K562 (cell line): ENCODE data around the gene HOXB4. TPM values are rescaled to one million over a fixed set of nuclear protein-coding genes. Genes with fewer than 3 reads are reported as not detected.

ENCODE experiments used
- ATAC-seq: fragments of 200-7000 bp; cut with Tn5 transposase; 3 replicates; pipeline ENCODE4 v1.9.1; 2020; ENCODE audit warnings: moderate library complexity
- BruUV-seq: library from RNA; stranded (reverse); fragments of 400-500 nt; replicated peaks from 2 replicates; lab custom pipeline; 2021; lab: Mats Ljungman, UMichigan
- CTCF ChIA-PET: fragments of 300-600 bp; formaldehyde crosslinking; extraction: SDS; loops from one replicate; lab custom pipeline; 2021; ENCODE audit warnings: low intra/inter-chr PET ratio; lab: Yijun Ruan, JAX
- POLR2A ChIA-PET: fragments of 300-600, 350-650 bp; sonication (Branson Sonifier 250); formaldehyde crosslinking; extraction: SDS; loops from one replicate; lab custom pipeline; 2021; ENCODE audit warnings: antibody characterized with exemption, inconsistent platforms; lab: Yijun Ruan, JAX
- DNase-seq, 4 experiments: peaks; one replicate each; pipeline versions ENCODE4 v3.0.0 to v3.0.0-alpha.2; 2011 to 2018; ENCODE audit warnings: low spot score in 3 of 4, mixed read lengths in 3 of 4; ENCODE audit errors: extremely low read depth in 1 of 4
- FAIRE-seq: peaks from 2 replicates; lab custom pipeline; 2011; peaks lifted over from hg19 to GRCh38; lab: Jason Lieb, UNC
- H2AFZ ChIP-seq: 2 replicates; pipeline ENCODE4 v1.6.0; 2011; ENCODE audit warnings: low read depth, low read length, control low read depth, inconsistent platforms
- H3K27ac ChIP-seq: fragments of 200-600 bp; 3 replicates; pipeline ENCODE4 v1.8.0; 2011; ENCODE audit warnings: low read depth, mild to moderate bottlenecking, control low read depth, inconsistent platforms, low read length, moderate library complexity, mixed read lengths; ENCODE audit errors: extremely low read depth
- H3K27me3 ChIP-seq, 2 experiments: fragments of 300-600 bp in 1 of 2; 2 replicates in 1 of 2; 3 replicates in 1 of 2; pipeline versions ENCODE4 v1.6.0 to v1.8.0; 2011; ENCODE audit warnings: inconsistent platforms in 2 of 2, low read length in 2 of 2, mild to moderate bottlenecking in 1 of 2, mixed read lengths in 1 of 2, moderate library complexity in 1 of 2; ENCODE audit not compliant: control insufficient read depth in 2 of 2, insufficient read depth in 2 of 2
- H3K36me3 ChIP-seq: fragments of 300-600 bp; 3 replicates; pipeline ENCODE4 v1.8.0; 2011; ENCODE audit warnings: mild to moderate bottlenecking, low read length, inconsistent platforms; ENCODE audit not compliant: control insufficient read depth, insufficient read depth
- H3K4me1 ChIP-seq, 2 experiments: fragments of 200-600 bp in 1 of 2; replicated peaks in 1 of 2; 2 replicates in 1 of 2; 3 replicates in 1 of 2; pipeline versions ENCODE4 v1.5.1 to v1.8.0; 2011; ENCODE audit warnings: inconsistent platforms in 2 of 2, low read length in 2 of 2, mild to moderate bottlenecking in 1 of 2, mixed read lengths in 1 of 2, moderate library complexity in 1 of 2; ENCODE audit not compliant: control insufficient read depth in 2 of 2, insufficient read depth in 2 of 2
- H3K4me2 ChIP-seq: 2 replicates; pipeline ENCODE4 v1.6.1; 2011; ENCODE audit warnings: low read length, control low read depth, inconsistent platforms, mixed read lengths; ENCODE audit not compliant: insufficient read depth
- H3K4me3 ChIP-seq: fragments of 200-600 bp; sonication (generic), shearing (Covaris generic); 2 replicates; pipeline ENCODE4 v1.5.1; 2016; ENCODE audit warnings: control low read depth, inconsistent platforms
- H3K79me2 ChIP-seq: fragments of 200-600 bp; 3 replicates; pipeline ENCODE4 v1.8.0; 2011; ENCODE audit warnings: low read length, inconsistent platforms; ENCODE audit not compliant: control insufficient read depth, insufficient read depth
- H3K9ac ChIP-seq, 2 experiments: 2 replicates each; pipeline versions ENCODE4 v1.6.0 to v1.6.1; 2011; ENCODE audit warnings: low read depth in 2 of 2, low read length in 2 of 2, control low read depth in 1 of 2, inconsistent platforms in 1 of 2, mild to moderate bottlenecking in 1 of 2, mixed read lengths in 1 of 2; ENCODE audit not compliant: insufficient read depth in 1 of 2
- H3K9me1 ChIP-seq: one replicate; pipeline ENCODE4 v1.6.0; 2011; ENCODE audit warnings: inconsistent platforms, mild to moderate bottlenecking, low read length, moderate library complexity; ENCODE audit not compliant: control insufficient read depth, insufficient read depth
- H3K9me3 ChIP-seq: replicated peaks from 2 replicates; pipeline ENCODE4 v1.5.1; 2011; ENCODE audit warnings: low read depth, low read length, inconsistent platforms; ENCODE audit not compliant: control insufficient read depth, insufficient read depth
- H4K20me1 ChIP-seq: replicated peaks from 2 replicates; pipeline ENCODE4 v1.6.1; 2011; ENCODE audit warnings: low read length, inconsistent platforms, mixed read lengths; ENCODE audit not compliant: control insufficient read depth, insufficient read depth
- CCNT2 ChIP-seq: IDR thresholded peaks from 2 replicates; pipeline ENCODE4 v1.6.1; 2011; ENCODE audit warnings: borderline replicate concordance, low read depth, mild to moderate bottlenecking, moderate library complexity, mixed read lengths, low read length; ENCODE audit not compliant: insufficient read length; ENCODE audit errors: extremely low read depth
- HIVEP1 ChIP-seq: fragments of 250-450 bp; sonication (Bioruptor Pico); IDR thresholded peaks from 2 replicates; pipeline ENCODE4 v1.4.0; 2020; ENCODE audit warnings: mild to moderate bottlenecking
- KDM5B ChIP-seq: fragments of 200-600 bp; sonication (generic); IDR thresholded peaks from 2 replicates; pipeline ENCODE4 v1.6.1; 2012; ENCODE audit warnings: low read depth, mild to moderate bottlenecking, moderate library complexity, low read length, control low read depth, inconsistent platforms; ENCODE audit not compliant: insufficient replicate concordance
- MTA1 ChIP-seq: fragments of 450-650 bp; IDR thresholded peaks from 2 replicates; pipeline ENCODE4 v1.6.1; 2017; ENCODE audit warnings: borderline replicate concordance
- SMARCE1 ChIP-seq: fragments of 450-650 bp; IDR thresholded peaks from 2 replicates; pipeline ENCODE4 v1.7.1; 2016; ENCODE audit warnings: mild to moderate bottlenecking
- ZNF395 ChIP-seq: fragments of 200-800 bp; sonication (Bioruptor generic); IDR thresholded peaks from 2 replicates; pipeline ENCODE4 v1.6.1; 2017; ENCODE audit warnings: missing genetic modification characterization, missing compliant biosample characterization
- WGBS: fragments of 100-300 bp; shearing (Covaris generic); methylation state at CpG from one replicate; pipeline ENCODE4 v1.1.6; 2016; ENCODE audit warnings: low coverage, mixed read lengths; ENCODE audit not compliant: insufficient coverage; ENCODE audit errors: missing lambda C conversion rate; 5-methylcytosine and 5-hydroxymethylcytosine counted together
- in situ Hi-C: fragments of 300-500 bp; cut with MboI; formaldehyde crosslinking; loops from 4 replicates; pipeline ENCODE4 v1.15.0; 2018; ENCODE audit warnings: inconsistent platforms, mixed read lengths
- intact Hi-C: fragments of 100-400 bp; cut with micrococcal nuclease; formaldehyde crosslinking; loops from 2 replicates; pipeline ENCODE4 v1.14.2; 2022
- polyA plus RNA-seq, 8 experiments: library from polyadenylated mRNA; depleted of rRNA in 4 of 8; stranded (reverse) in 5 of 8; unstranded in 3 of 8; fragments of >200 nt; fragmentation: Nextera tagmentation in 2 of 8; fragmentation: Illumina TruSeq in 1 of 8; extraction: Ambion mirVana in 2 of 8; extraction: Trizol in 1 of 8; gene quantifications; 2 replicates each; pipeline versions ENCODE4 v1.2.1 to v1.2.3, GENCODE V29; 2011 to 2014; ENCODE audit warnings: inconsistent platforms in 1 of 8, missing spikeins in 1 of 8
- total RNA-seq, 7 experiments: library from RNA; depleted of rRNA in 6 of 7; stranded (reverse); fragments of >200 nt in 6 of 7; fragmentation: Illumina TruSeq in 2 of 7; extraction: Trizol in 2 of 7; gene quantifications; 2 replicates each; pipeline versions ENCODE4 v1.2.1 to v1.2.3, GENCODE V29; 2011 to 2021; ENCODE audit warnings: low replicate concordance in 1 of 7

The HOXB4 gene
- total and polyA plus RNA-seq, 9 of the 15 experiments (the other 6 are each of a cell fraction or from before 2014, with no cell fraction given), result 1.6 to 34.9 (median 14.9) TPM

GRCh38 chr17:48611213-48611612 lies 33.1 kb upstream of the HOXB4 start:
- FAIRE-seq (no peak), DNase-seq (no peak), ATAC-seq (peak; percentile 20)
- ChIA-PET POLR2A (no interaction called here), CTCF (interaction anchor here (0.5 kb wide), 1 partner anchor 586 kb away, joined by 3 read pairs; no protein-coding TSS in a partner anchor)
- Histone ChIP-seq H3K4me1 (peaks cover 20 to 50% of the 10 kb centered on the region in 2 experiments), H3K4me3 (peak overlapping the region; percentile 56), H3K9ac (peak overlapping the region; percentile 80 to 94), H3K79me2 (peaks cover 26% of the 10 kb centered on the region), H3K27ac (peak overlapping the region; percentile 86), H3K4me2 (peak overlapping the region; percentile 71), H2AFZ (peak overlapping the region; percentile 92), H3K36me3 (peaks cover 14% of the 10 kb centered on the region; the same call in 1 of the 3 replicates), H3K9me1 (no peaks in the 10 kb centered on the region), H4K20me1 (no peaks in the 10 kb centered on the region), H3K27me3 (no peaks in the 10 kb centered on the region), H3K9me3 (no peaks in the 10 kb centered on the region)
- BruUV-seq, result no TSS peak
- in situ Hi-C loops, result no loop called here
- intact Hi-C loops, result no loop called here
- WGBS, result 40% methylated on average over 17 of the region's 22 CpGs
- TF ChIP-seq HIVEP1 (CRISPR knock-in tag) (no peak), SMARCE1 (0 out of 2 replicates have a peak, but pooled peaks have one; percentile 5), ZNF395 (CRISPR knock-in tag) (0 out of 2 replicates have a peak, but pooled peaks have one; percentile 0), CCNT2 (peak; percentile 2), KDM5B (peak; percentile 10), MTA1 (no peak)
